HEK293T (cell line): ENCODE measurements around the gene CNKSR3.

ENCODE experiments used
- FOXM1 ChIP-seq: fragments of 450-650 bp; IDR thresholded peaks from 2 replicates; pipeline ENCODE4 v1.6.1; 2017; ENCODE audit warnings: mild to moderate bottlenecking, borderline replicate concordance
- NFRKB ChIP-seq: fragments of 450-650 bp; IDR thresholded peaks from 2 replicates; pipeline ENCODE4 v1.6.1; 2016; ENCODE audit warnings: mild to moderate bottlenecking, moderate library complexity
- SP1 ChIP-seq: fragments of 450-650 bp; IDR thresholded peaks from 2 replicates; pipeline ENCODE4 v1.6.1; 2017
- ZNF384 ChIP-seq: fragments of 450-650 bp; IDR thresholded peaks from 2 replicates; pipeline ENCODE4 v1.6.1; 2016

DNA sequence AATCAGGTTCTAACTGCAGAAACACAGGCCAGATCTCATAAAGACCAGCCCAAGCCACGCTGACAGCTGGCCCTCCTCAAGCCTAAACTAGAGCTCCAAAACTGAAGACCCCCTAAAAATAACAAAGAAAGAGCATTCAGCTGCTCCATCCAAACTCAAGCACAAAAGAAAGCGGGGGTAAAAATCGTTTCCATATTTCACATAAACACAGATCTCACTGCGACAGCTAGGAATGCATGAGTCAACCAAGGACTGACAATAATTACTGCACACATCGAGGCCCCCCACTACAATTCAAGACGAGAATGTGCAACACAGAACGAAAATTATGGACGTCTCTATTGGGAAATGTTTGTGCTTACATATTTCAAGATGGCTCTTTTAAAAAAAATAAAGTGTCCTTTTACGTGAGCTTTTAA lies 31.1 kb downstream of the CNKSR3 start:
- TF ChIP-seq ZNF384 (no peak), SP1 (no peak), FOXM1 (no peak), NFRKB (no peak)
